ENCODE measurements around the gene DEFB128.

The DEFB128 gene

DNA sequence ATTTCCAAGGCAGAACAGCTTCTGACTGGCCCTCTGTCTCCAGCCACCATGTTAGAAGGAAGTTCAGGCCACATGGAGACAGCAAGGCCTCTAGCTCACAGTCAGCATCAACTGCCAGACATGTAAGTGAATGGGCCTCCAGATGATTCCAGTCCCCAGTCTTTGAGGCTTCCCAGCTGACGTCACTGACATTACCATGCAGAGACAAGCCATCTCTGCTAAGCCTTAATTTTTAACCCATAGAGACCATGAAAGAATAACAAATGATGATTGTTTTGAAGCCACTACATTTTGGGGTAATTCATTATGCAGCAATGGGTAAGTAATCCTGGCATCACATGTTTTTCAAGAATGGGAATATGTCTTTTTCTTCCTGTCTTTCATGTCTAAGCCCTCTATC is 26.3 kb upstream of the DEFB128 start:
- no peak for DNase-seq (ENCODE audit: low read depth in 1 of 2, low spot score in 1 of 2)
- H3K27me3 ChIP-seq (ENCODE audit: insufficient read depth, poor library complexity, severe bottlenecking): no peaks in the 10 kb centered on the region
- no peak overlapping the region for H3K4me3 ChIP-seq (replicated peaks; ENCODE audit: insufficient read depth, low read length)
- TF ChIP-seq SPI1 (IDR thresholded peaks at IDR 0.05; ENCODE audit: borderline replicate concordance, low read depth) (no peak), GABPA (IDR thresholded peaks at IDR 0.05; ENCODE audit: low read depth) (no peak), REST (IDR thresholded peaks at IDR 0.05; ENCODE audit: insufficient replicate concordance, low read depth) (no peak), POLR2AphosphoS5 (IDR thresholded peaks at IDR 0.05; ENCODE audit: low read depth) (no peak)
- TF ChIP-seq, protein P1, sequence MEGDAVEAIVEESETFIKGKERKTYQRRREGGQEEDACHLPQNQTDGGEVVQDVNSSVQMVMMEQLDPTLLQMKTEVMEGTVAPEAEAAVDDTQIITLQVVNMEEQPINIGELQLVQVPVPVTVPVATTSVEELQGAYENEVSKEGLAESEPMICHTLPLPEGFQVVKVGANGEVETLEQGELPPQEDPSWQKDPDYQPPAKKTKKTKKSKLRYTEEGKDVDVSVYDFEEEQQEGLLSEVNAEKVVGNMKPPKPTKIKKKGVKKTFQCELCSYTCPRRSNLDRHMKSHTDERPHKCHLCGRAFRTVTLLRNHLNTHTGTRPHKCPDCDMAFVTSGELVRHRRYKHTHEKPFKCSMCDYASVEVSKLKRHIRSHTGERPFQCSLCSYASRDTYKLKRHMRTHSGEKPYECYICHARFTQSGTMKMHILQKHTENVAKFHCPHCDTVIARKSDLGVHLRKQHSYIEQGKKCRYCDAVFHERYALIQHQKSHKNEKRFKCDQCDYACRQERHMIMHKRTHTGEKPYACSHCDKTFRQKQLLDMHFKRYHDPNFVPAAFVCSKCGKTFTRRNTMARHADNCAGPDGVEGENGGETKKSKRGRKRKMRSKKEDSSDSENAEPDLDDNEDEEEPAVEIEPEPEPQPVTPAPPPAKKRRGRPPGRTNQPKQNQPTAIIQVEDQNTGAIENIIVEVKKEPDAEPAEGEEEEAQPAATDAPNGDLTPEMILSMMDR (IDR thresholded peaks at IDR 0.05; ENCODE audit: insufficient read depth, low read length): no peak
- H3K27ac ChIP-seq (replicated peaks): no peak overlapping the region

DNA sequence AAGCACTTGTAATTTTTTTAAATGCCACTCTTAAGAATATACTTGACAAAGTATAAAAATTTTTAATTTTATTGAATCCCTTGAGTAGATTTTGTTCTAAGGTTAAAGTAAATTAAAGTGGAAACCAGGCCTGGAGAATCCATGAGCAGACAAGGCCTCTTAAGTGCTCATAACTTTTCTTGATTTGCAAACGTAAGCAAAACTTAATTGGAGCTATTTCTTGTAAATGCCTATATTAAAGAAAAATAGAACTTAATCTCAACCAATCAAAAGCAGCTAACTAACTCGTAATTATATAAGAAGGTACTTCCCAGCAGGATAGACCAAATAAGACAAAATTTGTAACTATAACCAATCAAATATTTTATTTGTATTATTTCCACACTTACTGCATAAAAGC is 24.9 kb upstream of the DEFB128 start:
- no peak overlapping the region for H3K4me3 ChIP-seq (replicated peaks; ENCODE audit: insufficient read depth, low read length)
- H3K27me3 ChIP-seq (ENCODE audit: insufficient read depth, poor library complexity, severe bottlenecking): no peaks in the 10 kb centered on the region
- DNase-seq (ENCODE audit: low read depth in 1 of 2, low spot score in 1 of 2): no peak
- H3K27ac ChIP-seq (replicated peaks): no peak overlapping the region
- TF ChIP-seq, protein P1 (IDR thresholded peaks at IDR 0.05; ENCODE audit: insufficient read depth, low read length): no peak
- no peak for TF ChIP-seq GABPA (IDR thresholded peaks at IDR 0.05; ENCODE audit: low read depth)
- no peak for TF ChIP-seq REST (IDR thresholded peaks at IDR 0.05; ENCODE audit: insufficient replicate concordance, low read depth)
- TF ChIP-seq SPI1 (IDR thresholded peaks at IDR 0.05; ENCODE audit: borderline replicate concordance, low read depth): no peak
- no peak for TF ChIP-seq POLR2AphosphoS5 (IDR thresholded peaks at IDR 0.05; ENCODE audit: low read depth)

DNA sequence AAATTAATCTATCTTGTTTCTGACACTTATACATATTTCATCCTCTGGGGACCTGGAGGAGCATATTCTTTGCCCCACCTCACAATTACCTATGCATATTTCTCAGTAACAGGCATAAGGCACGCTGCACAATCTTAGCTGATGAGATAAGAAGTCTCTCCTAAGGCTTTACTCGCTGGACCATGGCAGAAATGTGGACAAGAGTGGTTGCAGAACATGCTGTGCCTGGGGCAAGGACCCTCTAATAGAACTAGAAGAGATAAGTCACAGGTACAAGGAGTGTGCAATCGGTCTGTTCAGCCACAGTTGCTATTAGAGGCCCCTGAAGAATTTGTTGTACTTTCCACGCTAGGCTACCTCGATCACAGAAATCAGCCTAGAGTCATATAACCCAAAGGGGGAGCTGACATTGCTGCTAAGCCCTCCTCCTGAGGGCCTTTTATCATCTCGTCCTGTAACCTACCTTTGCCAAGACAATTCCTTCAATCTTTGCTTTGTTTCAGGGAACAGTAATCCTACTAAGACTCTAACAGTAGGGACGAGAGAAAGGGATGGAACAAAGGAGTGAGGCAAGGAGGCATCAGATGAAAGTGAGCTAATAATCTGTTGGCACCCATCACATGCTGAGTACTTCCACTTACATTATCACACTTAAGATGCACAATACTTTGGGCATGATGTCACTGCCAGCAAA is 21.4 kb upstream of the DEFB128 start:
- no peak for DNase-seq (ENCODE audit: low read depth in 1 of 2, low spot score in 1 of 2)
- Histone ChIP-seq H3K27ac (replicated peaks) (no peak overlapping the region), H3K4me3 (replicated peaks; ENCODE audit: insufficient read depth, low read length) (no peak overlapping the region), H3K27me3 (ENCODE audit: insufficient read depth, poor library complexity, severe bottlenecking) (no peaks in the 10 kb centered on the region)
- TF ChIP-seq SPI1 (IDR thresholded peaks at IDR 0.05; ENCODE audit: borderline replicate concordance, low read depth) (no peak), GABPA (IDR thresholded peaks at IDR 0.05; ENCODE audit: low read depth) (no peak), POLR2AphosphoS5 (IDR thresholded peaks at IDR 0.05; ENCODE audit: low read depth) (no peak), REST (IDR thresholded peaks at IDR 0.05; ENCODE audit: insufficient replicate concordance, low read depth) (no peak)
- TF ChIP-seq, protein P1 (IDR thresholded peaks at IDR 0.05; ENCODE audit: insufficient read depth, low read length): no peak

All from HL-60 (cell line).